Breast epithelium (tissue), 4 donors: ENCODE measurements around the gene PSTPIP2. TPM values are rescaled to one million over a fixed set of nuclear protein-coding genes. Genes with fewer than 3 reads are reported as not detected.
"Not testable (repeated sequence)": the region's sequence is repeated elsewhere in the genome, so short reads cannot be mapped to it uniquely, and the experiment has no call there.

Source experiments
- DNase-seq, 2 donors: peaks; one replicate each; pipeline ENCODE4 v3.0.0-alpha.2; 2019; ENCODE audit warnings: low spot score in 2 of 2
- H3K27ac ChIP-seq, 2 donors: fragments of 200-600 bp; sonication (generic) in 1 of 2; one replicate each; pipeline ENCODE4 v1.5.1; 2016 to 2019; ENCODE audit warnings: mild to moderate bottlenecking in 1 of 2
- H3K27me3 ChIP-seq, 2 donors: fragments of 200-600 bp; sonication (generic) in 1 of 2; one replicate each; pipeline versions ENCODE4 v1.5.1 to v1.6.0; 2017 to 2019; ENCODE audit warnings: control low read depth in 1 of 2, mild to moderate bottlenecking in 1 of 2
- H3K36me3 ChIP-seq: fragments of 200-600 bp; one replicate; pipeline ENCODE4 v1.5.1; 2019
- H3K4me1 ChIP-seq, 2 donors: fragments of 200-600 bp; sonication (generic); one replicate each; pipeline ENCODE4 v1.5.1; 2016 to 2019; ENCODE audit warnings: control low read depth in 1 of 2
- H3K4me3 ChIP-seq, 3 donors: fragments of 200-600 bp; sonication (generic); 1 replicate in 2 of 3; 2 replicates in 1 of 3; pipeline ENCODE4 v1.5.1; 2016 to 2019; ENCODE audit warnings: mild to moderate bottlenecking in 3 of 3, moderate library complexity in 2 of 3
- H3K9me3 ChIP-seq, 2 donors: fragments of 200-600 bp; sonication (generic) in 1 of 2; one replicate each; pipeline ENCODE4 v1.5.1; 2016 to 2019; ENCODE audit warnings: control low read depth in 1 of 2
- CTCF ChIP-seq, 3 donors: fragments of 450-650 bp; IDR thresholded peaks; one replicate each; pipeline ENCODE4 v1.5.1; 2016 to 2017; ENCODE audit warnings: antibody characterized with exemption in 3 of 3, mild to moderate bottlenecking in 3 of 3, moderate library complexity in 3 of 3
- POLR2A ChIP-seq: fragments of 450-650 bp; IDR thresholded peaks from one replicate; pipeline ENCODE4 v1.6.1; 2016; ENCODE audit warnings: antibody characterized with exemption, mild to moderate bottlenecking, moderate library complexity
- POLR2AphosphoS5 ChIP-seq, 3 donors: sonication (generic); formaldehyde crosslinking; IDR thresholded peaks; one replicate each; pipeline ENCODE4 v1.6.1; 2017; ENCODE audit warnings: antibody characterized with exemption in 3 of 3
- intact Hi-C: fragments of 100-400 bp; cut with DNase I; formaldehyde crosslinking; loops from one replicate; pipeline ENCODE4 v1.15.1; 2023; ENCODE audit warnings: low total_unique reads
- total RNA-seq, 3 donors: library from RNA; depleted of rRNA; stranded (reverse); fragments of >200 nt; gene quantifications; one replicate each; pipeline ENCODE4 v1.1.0, GENCODE V29; 2016

Gene PSTPIP2
- total RNA-seq, 3 donors from 2014 or later: 6.4 to 22.2 (median 14.7) TPM

- intact Hi-C loops: no loop called here
- Histone ChIP-seq H3K4me3 (no peak overlapping the region), H3K27me3 (no peaks in the 10 kb centered on the region), H3K9me3 (no peaks in the 10 kb centered on the region), H3K27ac (no peak overlapping the region), H3K4me1 (no peaks in the 10 kb centered on the region), H3K36me3 (no peaks in the 10 kb centered on the region)
- no peak for DNase-seq
- TF ChIP-seq CTCF (IDR thresholded peaks at IDR 0.05) (no peak), POLR2A (no peak), POLR2AphosphoS5 (IDR thresholded peaks at IDR 0.05) (no peak)
Observed at GRCh38 chr18:46053368-46054095, 18.5 kb downstream of the PSTPIP2 start.

- H3K9me3 ChIP-seq: no peaks in the 10 kb centered on the region
- H3K36me3 ChIP-seq: no peaks in the 10 kb centered on the region
- TF ChIP-seq CTCF (IDR thresholded peaks at IDR 0.05): no peak
- TF ChIP-seq POLR2AphosphoS5 (IDR thresholded peaks at IDR 0.05): no peak
- no peak for TF ChIP-seq POLR2A
- H3K4me3 ChIP-seq: no peak overlapping the region
- peak overlapping the region; percentile 20 to 35 for H3K27ac ChIP-seq
- DNase-seq: no peak
- no peaks in the 10 kb centered on the region for H3K27me3 ChIP-seq
- intact Hi-C loops: no loop called here
- no peaks in the 10 kb centered on the region for H3K4me1 ChIP-seq
Observed at GRCh38 chr18:46051731-46052461, 20.2 kb downstream of the PSTPIP2 start.

- intact Hi-C loops: no loop called here
- Histone ChIP-seq H3K36me3 (no peaks in the 10 kb centered on the region), H3K4me3 (no peak overlapping the region), H3K9me3 (no peaks in the 10 kb centered on the region), H3K27ac (no peak overlapping the region), H3K4me1 (no peaks in the 10 kb centered on the region), H3K27me3 (no peaks in the 10 kb centered on the region)
- DNase-seq: no peak
- TF ChIP-seq POLR2AphosphoS5 (IDR thresholded peaks at IDR 0.05): no peak
- no peak for TF ChIP-seq CTCF (IDR thresholded peaks at IDR 0.05)
- TF ChIP-seq POLR2A: no peak
Observed at GRCh38 chr18:46050268-46050667, 21.8 kb downstream of the PSTPIP2 start.

- no peak for TF ChIP-seq CTCF (IDR thresholded peaks at IDR 0.05)
- TF ChIP-seq POLR2A: no peak
- no peak for TF ChIP-seq POLR2AphosphoS5 (IDR thresholded peaks at IDR 0.05)
Observed at GRCh38 chr18:46048641-46049040, 23.4 kb downstream of the PSTPIP2 start.

GRCh38 chr18:46047369-46047768, 24.7 kb downstream of the PSTPIP2 start:
- H3K36me3 ChIP-seq, H3K4me3 ChIP-seq, H3K4me1 ChIP-seq, H3K9me3 ChIP-seq, H3K27ac ChIP-seq, DNase-seq, H3K27me3 ChIP-seq, intact Hi-C loops: not testable (repeated sequence)

More at GRCh38 chr18:46048641-46049040, 23.4 kb downstream of the PSTPIP2 start:
- Histone ChIP-seq H3K9me3 (no peaks in the 10 kb centered on the region), H3K27ac (no peak overlapping the region), H3K4me1 (no peaks in the 10 kb centered on the region), H3K36me3 (no peaks in the 10 kb centered on the region), H3K4me3 (no peak overlapping the region), H3K27me3 (no peaks in the 10 kb centered on the region)
- intact Hi-C loops: no loop called here
- DNase-seq: no peak
